GM21717 (cell line): ENCODE data around the gene NCOA3.

Experiments
- ATAC-seq: cut with Tn5 transposase; IDR thresholded peaks from one replicate; pipeline ENCODE4 v1.9.1; 2021; ENCODE audit warnings: mild to moderate bottlenecking, moderate library complexity; ENCODE audit not compliant: unreplicated experiment

The NCOA3 gene

DNA sequence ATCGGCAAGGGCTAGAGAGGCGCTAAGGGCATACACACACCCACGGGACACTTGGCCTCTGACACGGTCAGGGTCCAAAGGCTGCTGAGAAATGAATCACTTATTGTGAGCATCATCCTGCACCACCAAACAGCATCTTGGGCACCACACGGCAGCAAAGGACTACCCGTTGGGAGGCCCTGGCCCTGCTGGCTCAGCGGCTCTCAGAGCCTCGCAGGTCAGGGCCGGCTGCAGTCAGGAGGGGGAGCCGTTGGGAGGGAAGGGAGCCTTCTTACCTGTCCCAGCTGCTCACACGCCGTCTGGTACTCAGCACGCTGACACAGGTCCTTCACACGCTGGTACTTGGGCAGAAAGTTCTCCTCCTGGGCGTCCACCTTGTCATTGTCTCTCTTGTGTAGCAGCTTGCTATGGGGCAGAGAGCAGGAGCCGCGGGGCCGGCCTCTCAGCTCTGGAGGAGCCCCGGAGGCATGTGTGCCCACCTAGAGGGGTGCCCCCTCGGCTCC, 174.6 kb downstream of the NCOA3 start:
- ATAC-seq, result no peak

DNA sequence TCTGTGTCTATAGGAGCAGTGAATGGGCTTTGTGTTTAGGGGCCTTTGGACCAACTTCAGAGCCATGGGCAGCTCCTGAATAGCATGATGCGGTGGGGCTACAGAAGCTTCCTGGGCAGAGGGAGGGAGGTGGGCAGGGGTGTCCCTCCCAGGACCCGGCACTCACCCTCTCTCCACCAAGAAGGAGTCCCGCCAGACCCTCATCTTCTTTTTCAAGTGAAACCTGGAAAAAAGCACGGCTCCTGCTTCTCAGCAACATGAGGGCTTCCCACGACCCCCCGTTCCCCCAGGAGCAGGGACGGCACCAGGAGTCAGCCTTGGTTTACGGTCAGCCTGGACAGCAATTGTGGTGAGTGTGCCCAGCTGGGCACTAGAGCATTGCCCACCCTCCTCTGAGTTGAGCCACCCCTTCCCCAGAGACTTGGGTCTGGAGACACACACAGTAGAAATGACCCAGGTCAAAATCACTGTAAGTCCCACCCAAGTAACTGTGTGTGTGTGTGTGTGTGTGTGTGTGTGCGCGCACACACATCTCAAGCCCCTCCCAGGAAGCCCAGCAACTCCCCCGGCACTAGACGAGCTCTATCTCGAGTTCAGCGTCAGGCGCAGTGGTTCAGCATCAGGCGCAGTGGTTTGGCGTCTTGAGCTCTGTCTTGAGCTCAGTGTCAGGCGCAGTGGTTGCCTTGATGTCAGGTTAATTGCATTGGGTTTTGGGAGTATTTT, 175.4 kb downstream of the NCOA3 start:
- no peak for ATAC-seq

DNA sequence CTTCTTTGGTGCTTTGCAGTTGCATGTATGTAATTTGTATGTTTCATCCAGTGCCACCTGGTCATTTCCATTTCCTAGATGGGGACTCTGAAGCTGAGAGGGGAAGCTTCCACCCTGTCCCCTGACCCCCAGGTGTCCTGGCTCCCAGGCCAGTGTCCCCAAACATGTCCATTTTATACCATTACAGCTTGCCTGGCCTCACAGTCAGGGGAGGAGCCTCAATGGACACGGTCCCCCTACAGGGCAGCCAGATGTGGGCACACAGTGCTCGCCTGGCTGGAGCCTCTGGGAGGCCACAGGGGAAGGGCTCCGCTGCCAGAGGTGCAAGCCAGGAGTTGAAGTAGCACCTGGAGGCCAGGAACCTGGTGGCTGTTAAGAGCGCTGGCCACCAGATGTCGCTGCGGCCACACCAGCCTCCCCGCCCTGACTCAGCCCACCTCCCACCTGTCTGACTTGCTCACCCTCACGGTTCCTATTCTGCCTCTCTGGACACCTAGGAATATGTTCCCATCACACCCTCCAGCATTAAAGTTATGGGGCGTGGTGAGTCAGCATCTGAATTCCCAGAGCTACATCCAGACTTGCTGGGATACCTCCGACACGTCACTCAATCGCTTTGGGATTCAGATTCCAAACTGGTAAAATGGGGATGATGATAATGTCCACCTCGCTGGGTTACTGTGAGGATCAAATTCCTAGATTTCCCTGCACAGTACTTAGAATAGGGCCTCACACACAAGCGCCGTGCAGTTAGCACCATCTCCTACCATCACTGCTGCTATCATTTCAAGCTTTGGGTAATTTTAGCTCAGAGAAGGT, 176.2 kb downstream of the NCOA3 start:
- no peak for ATAC-seq

DNA sequence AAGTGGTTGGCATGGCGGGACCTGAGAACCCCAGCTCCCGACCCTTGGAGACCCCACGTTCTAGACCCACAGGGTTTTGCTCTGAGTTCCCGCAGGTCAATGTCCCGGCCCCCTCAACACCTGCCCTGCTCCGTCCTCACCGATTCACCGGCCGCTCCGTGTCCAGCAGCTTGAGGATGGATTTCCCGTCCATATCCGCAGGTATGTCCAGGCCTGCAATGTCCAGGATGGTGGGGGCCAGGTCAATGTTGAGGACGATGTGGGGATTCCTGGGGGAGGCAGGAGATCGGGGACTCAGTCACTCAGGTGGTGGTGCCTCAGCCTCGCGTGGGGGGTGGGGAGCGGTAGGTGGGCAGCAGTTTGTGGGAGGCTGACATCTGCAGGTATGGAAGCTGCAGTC, 176.8 kb downstream of the NCOA3 start:
- ATAC-seq, result no peak

DNA sequence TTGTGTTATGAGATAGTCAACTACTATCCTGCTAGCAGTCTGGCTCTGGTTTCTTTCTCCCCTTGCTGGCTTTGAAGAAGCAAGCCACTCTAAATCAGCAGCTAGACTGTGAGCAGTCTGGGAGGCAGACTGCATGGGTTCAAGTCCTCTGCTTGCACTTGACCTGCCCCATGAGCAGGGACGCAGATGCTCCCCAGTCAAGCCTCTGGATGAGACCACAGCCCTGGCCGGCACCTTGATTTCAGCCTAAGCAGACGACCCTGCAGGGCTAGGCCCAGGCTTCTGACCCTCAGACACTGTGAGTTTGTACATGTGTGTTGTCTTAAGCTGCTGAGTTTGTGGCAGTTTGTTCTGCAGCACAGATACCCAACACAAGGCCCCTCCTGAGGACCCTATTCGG, 177.8 kb downstream of the NCOA3 start:
- no peak for ATAC-seq

DNA sequence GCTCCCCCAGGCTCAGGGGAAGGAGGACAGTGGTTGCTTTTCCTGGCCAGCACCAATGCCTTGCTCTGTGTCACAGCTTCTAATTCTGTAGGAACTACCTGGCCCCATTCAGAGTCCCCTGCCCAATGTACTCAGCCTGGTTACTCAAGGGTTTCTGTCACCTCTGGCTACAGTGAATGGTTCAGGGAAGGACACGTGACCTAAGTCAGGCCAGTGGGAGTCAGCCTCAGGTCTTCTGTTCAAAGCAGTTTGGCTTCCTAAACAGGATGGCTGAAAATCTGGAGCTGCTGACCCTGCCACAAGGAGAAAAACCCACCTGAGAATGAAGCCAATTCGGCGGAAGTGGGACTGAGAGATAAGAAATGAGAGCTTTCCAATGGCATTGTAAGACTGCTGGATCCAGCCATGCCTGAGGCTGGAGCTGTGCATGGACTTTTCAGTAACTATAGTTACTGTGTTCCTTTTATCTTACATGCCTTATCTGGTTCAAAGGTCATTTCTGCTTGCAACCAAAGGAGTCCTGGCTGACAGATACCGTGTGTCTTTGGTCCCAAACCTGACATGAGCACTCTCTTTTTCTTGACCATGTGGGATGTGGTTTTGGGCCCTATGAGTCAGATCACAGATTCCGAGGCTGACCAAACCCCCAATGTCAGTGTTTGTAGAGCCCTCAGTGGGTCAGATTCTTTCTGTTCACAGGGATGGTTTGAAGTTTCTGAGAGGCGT, 179.3 kb downstream of the NCOA3 start:
- no peak for ATAC-seq

DNA sequence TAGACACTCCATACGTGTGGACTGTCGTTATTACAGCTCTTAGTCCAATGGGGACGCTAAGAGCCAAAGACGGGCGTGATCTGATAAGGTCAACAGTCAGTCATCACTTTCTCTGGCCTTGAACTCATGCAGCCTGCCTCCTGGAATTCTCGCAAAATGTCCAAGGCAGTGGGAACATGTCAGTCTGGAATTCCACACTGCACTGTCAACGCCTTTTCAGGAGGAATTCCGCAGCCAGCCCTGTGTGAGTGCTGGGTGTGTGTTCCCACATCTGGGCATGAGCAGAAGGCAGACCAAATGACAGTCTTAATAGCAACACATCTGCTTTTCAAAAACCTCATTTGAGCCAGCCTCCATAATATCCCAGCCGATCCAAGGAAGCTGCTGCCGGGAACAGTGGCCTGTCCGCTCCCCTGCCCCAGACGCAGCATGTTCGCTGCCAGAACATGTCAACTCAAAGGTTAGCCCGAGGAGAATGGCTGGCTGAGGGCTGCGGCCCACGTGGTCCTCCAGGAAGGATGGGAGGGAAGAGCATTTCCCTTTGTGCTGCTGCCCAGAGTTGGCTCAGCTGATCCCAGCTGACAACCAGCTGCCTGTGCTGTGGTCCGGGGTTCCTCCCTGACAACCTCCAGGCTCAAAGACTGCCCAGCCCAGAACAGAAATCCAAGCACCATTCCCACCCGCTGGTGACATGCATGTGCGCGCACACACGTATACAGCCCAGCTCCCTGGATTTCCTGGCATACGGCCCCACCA, 180.5 kb downstream of the NCOA3 start:
- no peak for ATAC-seq

DNA sequence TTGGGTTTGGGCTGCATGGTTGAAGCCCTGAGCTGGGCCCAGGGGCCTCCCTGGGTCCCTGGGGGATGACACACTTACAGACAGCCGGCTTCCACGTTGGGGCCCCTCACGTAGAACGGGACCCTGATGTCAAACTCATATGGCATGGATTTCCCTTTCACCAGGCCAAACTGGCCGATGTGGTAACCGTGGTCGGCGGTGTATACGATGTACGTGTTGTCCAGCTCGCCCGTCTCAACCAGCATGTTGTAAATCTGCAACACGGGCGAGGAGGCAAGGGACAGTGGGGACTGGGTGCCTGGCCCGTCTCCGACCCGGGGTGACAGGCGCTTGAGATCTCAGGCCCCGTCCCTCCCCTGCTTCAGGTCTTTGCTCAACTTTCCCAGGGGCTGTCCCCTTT, 181.2 kb downstream of the NCOA3 start:
- no peak for ATAC-seq

DNA sequence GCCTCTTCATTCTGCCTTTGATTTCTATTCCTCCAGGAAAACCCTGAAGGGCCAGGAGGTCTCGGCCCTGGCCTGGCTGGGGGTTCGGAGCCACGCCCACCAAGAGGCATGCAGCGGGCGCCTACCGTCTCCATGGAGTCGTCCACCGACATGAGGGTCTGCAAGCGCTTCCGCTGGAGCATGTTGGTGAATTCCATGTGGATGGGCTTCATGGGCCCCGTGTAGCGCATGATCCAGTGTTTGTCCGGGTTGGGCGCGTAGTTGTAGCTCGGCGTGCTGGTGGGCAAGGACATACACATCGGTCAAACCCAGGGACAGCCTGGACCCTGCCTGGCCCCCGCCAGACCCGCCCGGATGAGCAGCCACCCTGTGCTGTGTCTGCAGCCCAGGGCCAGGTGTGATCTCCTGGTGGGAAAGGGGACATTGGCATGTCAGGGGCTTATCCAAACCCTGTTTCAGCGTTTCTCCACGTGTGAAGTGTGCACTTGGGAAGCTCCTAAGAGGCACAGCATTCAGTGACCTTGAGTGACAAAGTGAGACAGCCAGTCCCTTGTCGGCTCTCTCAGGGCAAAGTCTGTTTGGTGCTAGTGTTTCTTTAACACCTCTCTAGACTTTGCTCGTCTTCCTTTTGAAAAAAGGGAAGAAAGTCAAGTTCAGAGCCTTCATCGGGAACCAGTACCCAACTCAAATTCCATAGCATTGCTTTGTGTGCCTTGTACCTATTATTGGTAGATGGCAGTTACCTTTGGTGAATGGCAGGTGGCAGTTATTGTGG, 182.8 kb downstream of the NCOA3 start:
- no peak for ATAC-seq

DNA sequence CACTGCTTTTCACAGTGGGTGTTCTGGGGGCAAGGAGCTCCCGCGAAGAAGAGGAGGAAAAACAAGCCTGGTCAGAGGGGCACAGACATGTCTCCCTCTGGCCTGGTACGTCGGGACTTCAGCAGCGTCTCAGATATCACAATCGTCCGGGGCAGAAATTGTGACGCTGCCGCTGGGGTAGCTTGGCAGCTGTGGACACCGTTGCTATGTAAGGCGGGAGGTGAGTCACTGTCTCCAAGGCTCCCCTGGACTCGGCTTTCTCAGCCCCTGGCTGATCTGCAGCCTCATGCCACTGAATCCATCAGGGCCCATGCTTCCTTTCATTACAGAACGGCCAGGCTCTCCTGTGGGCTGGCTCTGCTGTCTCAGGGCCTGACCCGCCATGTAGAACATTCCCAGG, 184.9 kb downstream of the NCOA3 start:
- ATAC-seq, result no peak

DNA sequence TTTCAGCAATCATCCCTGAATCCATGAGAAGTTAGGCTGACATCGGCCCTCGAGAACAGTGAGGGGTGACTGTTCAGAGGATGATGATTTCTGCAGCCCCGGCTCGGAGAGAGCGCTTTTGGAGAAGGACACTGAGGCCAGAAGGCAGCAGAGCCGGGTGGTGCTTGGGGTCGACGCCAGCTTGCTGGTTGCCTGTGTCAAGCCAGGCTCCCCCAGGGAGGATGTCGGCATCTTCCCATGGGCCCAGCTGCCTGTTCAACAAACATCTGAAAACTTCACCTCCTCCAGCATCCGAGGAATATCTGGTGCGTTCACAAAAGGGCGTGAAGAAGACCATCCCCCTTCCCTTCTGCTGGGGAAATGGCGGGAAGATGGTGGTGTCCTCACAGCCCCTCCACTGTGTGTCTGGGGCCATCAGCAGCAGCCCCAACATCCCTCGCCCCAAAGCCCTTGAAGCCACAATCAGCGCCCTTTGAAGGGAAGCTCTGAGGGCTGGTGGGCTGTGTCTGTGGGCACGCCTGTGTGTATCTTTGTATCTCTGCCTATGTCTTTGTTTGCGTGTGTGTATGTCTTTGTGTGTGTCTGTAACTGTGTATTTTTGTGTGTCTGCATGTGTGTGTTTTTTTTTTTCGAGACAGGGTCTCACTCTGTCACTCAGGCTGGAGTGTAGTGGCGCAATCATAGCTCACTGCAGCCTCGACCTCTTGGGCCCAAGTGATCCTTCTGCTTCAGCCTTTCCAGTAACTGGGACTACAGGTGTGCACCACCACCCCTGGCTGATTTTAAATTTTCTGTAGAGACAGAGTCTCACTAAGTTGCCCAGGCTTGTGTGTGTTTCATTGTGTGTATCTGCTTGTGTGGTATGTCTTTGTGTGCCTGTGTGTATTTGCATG, 185.7 kb downstream of the NCOA3 start:
- no peak for ATAC-seq

DNA sequence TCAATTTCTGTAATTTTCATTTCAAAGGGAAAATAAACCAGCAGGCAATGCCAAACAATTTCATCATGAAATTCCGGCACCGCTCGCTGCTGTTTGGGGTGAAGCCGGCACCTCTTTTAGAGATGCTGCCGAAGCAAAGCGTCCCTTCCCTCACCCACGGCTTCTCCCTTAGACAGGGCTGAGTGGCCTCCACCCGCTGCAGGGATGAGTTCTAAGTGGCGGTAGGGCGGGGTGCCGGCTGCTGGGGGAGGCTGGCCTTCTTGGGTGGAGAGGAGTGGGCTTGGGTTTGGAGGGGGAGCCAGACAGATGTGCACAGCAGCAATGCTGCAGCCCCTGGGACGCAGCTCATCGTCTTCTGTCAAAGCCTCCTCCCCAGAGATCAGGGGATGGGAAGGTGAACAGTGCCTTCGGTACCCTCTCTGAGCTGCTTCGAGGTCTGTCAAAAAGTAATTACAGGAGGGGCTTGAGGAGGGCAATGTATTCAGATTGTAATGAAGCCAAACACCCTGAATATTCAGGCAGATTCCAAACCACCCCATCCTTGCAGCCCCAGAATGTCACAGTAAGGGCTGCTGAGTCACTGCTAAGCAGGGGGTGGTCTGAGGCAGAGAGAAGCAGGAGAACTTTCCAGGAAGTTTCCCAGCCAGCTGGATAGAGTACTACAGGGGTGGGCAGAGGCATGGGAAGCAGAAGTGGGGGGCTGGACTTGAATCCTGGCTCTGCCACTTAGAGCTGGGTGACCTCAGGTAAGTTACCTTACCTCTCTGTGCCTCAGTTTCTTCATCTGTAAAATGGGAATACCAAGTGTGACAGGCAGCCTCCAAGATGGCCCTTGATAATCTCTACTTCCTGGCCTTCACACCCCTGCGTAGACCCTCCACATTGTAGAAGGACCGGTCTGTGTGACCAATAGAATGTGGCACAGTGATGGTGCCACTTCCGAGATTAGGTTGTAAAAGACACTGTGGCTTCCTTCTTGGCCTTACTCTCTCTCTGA, 187.0 kb downstream of the NCOA3 start:
- ATAC-seq, result no peak

DNA sequence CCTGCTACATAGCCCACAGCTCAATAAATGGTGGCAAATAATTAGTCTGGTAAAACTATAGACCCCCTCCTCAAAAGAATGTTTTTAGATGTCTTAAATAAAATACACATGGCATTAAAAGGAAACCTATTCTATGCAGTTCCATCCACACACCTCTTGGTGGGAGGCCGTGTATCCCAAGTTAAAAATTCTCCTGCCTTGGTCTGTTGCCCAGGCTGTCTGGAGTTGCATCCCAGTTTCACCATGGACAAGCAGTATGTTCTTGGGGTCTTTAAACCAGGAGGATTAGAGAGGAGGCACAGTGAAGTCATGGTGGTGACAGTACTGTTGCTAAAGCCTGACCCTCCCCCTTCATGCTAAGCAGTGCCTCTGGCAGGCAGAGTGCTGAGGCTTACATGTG, 188.0 kb downstream of the NCOA3 start:
- no peak for ATAC-seq

DNA sequence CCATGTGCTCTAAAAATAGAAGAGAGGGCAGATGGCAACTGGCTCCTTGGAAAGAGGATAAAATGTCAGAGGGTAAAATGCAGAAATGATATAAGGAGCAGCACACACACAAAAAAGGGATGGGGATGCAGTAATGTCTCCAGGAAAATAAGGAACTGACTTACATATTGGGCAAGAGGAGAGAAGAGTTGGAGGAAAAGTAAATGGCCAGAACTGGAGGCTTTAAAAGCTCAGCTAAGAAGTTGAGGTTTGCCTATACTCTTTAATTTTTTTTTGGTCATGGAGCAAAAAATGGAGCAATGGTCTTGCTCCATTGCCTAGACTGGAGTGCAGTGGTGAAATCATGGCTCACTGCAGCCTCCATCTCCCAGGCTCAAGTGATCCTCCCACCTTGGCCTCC, 189.9 kb downstream of the NCOA3 start:
- ATAC-seq, result no peak

DNA sequence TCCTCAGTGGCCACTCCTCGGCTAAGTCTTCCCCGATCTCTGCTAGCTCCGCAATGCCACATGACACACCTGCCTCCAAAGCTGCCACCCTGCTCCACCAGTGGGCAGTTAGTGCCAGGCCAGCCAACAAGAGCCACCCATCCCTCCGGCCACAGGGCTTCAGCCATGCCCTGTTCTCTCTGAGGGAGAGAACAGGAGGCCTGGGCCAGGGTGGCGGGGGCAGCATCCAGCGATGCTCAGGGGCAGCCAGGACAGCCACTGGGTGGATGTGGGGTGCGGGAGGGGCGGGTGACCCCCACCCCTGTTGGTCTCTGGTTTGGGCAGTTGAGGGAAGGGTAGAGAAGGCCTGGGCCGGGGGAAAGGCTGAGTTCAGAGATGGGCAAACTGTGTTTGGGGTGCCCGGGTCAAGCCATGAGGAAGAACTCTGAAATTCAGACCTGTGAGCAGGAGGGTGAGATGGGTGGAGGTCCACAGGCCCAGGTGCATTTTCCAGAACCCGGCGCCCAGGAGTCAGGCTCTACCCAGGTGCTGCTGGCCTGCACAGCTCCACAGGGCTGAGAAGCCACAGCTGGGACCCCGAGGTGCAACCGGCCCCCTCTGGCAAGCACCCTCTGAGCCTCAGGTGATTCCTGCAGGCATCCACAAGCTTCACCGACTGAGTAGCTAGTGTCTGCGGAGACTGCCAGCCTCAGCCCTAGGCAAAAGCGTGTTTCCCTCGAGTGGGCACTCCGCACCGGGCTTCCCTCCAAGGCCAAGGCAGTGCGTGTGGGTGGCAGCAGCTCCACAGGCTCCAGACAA, 192.5 kb downstream of the NCOA3 start:
- ATAC-seq, result no peak

DNA sequence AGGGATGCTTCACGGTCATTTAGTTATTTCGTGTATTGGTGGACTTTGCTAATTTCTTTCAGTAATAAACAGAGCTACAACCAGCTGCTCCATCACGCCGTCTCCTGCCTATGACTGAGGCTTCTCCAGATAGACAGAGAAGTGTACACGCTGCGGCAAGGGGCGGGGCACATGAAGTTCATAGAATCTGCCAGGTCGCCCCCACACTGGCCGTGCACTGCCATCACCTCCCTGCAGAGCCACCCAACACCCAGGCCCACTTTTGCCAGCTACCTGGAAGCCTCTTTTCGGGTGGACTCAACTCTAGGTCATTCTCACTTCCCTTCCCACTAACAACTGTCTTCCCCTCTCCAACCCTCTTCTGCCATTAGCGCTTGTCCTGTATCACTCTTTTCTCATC, 195.2 kb downstream of the NCOA3 start:
- ATAC-seq, result no peak

DNA sequence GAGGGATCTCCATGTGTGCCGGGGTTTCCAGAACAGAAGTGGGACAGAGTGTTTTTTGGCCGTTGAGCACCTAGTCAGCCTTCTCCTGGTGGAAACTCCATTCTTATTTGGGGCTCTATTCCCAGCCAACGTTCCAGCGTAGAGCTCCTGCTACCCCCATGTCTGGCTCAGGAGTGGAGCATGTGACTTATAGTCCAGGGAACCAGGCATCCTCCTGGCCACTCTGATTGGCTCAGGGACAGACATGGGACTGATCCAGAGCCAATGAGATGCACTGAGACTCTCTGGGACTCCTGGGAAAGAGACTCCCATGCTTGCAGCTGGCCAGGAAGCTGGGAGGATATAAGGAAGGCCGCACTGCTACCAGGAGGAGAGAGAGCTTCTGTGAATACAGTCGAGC, 196.5 kb downstream of the NCOA3 start:
- no peak for ATAC-seq
